Measurements from ENCODE around the gene SORCS2.
"Not testable (repeated sequence)": the region's sequence is repeated elsewhere in the genome, so short reads cannot be mapped to it uniquely, and the experiment has no call there.

SORCS2 gene

DNA sequence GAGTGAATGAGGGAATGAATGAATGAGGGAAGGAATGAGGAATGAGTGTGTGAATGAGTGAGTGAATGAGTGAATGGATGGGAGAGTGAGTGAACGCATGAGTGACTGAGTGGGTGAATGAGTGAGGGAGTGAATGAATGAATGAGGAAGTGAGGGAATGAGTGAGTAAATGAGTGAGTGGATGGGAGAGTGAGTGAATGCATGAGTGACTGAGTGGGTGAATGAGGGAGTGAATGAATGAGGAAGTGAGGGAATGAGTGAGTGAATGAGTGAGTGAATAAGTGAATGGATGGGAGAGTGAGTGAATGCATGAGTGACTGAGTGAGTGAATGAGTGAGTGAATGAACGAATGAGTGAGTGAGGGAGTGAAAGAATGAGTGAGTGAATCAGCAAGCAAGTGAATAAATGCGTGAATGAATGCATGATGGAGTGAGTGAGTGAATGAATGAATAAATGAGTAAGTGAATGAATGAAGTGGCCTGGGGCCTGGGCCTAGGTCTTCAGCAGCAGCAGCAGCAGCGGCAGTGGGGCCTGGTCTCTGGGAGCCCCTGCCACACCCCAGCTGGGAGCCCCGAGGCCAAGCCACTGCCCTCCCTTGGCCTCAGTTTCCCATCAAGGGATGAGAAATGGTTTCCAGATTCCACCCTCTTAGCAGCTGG is 258.6 kb downstream of the SORCS2 start:
- DNase-seq (ENCODE audit: low read depth), result no peak

DNA sequence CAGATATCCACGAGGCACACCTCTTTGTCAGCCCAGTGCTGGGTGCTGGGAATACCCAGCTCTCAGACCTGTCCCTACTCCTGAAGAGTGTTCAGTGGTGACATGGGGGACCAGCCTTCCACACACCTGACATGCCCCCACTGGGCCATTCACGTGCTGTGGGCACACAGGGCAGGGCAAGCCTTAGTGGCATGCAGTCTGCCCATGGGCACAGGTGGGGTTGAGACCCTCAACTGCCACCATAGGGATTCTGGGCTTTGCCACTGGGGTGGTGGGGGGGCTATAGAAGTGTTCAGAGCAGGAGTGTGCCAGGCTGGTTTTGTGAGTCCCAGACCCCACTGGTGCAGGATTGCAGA is 259.1 kb downstream of the SORCS2 start:
- no peak for DNase-seq (ENCODE audit: low read depth)

DNA sequence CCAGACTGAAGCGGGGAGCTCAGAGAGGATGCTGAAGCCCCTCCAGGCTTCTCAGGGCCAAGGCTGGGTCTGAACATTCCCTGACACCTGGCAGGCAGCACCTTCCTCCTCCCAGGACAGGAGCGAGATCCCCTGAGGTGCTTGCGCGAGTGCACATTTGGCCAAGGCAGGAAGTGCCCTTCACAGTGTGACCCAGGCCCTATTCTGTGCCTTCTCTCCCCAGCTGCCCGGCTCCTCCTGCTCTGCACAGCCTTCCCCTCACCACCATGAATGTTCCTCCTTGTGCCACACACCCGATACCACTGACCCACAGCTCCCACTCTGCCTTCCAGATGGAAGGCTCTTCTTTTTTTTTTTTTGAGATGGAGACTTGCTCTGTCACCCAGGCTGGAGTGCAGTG is 259.5 kb downstream of the SORCS2 start:
- DNase-seq (ENCODE audit: low read depth), result no peak

DNA sequence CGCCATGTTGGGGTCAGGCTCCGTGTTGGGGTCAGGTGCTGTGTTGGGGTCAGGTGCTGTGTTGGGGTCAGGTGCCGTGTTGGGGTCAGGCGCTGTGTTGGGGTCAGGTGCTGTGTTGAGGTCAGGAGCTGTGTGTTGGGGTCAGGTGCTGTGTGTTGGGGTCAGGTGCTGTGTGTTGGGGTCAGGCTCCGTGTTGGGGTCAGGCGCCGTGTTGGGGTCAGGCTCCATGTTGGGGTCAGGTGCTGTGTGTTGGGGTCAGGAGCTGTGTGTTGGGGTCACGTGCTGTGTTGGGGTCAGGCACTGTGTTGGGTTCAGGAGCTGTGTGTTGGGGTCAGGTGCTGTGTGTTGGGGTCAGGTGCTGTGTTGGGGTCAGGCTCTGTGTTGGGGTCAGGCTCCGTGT is 260.5 kb downstream of the SORCS2 start:
- not testable (repeated sequence) for DNase-seq (ENCODE audit: low read depth)

- no peak for DNase-seq (ENCODE audit: low read depth)
Measured at GRCh38 chr4:7457201-7458065, 265.1 kb downstream of the SORCS2 start.

DNA sequence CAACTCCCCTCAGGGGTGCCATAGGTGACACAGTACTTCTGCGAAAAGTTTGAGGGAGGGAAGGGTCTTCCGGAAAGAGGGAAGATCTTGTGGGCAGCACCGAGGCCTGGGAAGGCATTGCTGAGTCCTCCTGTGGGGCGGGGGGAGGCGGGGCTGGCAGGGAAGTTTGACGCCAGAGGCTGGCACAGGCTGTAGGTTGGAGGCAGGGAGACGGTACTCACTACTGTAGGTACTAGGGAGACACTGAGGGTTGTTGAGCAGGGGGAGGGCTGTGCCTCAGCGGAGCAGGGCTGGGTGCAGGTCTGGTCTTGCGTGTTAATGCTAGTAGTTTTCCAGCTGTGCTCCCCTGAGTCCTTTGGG is 265.7 kb downstream of the SORCS2 start:
- DNase-seq (ENCODE audit: low read depth), result no peak

DNA sequence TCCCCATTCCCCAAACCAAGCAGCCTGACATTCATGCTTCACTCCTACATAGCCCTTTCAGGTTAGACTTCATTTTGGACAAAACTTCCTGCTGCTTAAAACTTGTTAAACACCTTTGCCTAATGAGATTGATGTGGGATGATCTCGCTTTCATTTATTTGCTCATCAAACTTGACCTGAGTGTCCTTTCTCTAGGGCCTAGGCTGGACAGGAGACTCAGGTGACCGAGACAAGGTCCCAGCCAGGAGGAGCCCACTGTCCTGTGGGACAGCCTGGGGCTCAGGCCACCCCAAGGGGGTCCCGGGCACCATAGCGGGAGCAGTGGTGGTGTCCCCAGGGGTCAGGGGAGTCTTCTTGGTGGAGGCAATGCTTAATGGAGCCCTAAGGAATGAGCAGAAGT is 266.1 kb downstream of the SORCS2 start:
- no peak for DNase-seq (ENCODE audit: low read depth)

- DNase-seq (ENCODE audit: low read depth), result no peak
Measured at GRCh38 chr4:7459471-7459870, 267.1 kb downstream of the SORCS2 start.

DNA sequence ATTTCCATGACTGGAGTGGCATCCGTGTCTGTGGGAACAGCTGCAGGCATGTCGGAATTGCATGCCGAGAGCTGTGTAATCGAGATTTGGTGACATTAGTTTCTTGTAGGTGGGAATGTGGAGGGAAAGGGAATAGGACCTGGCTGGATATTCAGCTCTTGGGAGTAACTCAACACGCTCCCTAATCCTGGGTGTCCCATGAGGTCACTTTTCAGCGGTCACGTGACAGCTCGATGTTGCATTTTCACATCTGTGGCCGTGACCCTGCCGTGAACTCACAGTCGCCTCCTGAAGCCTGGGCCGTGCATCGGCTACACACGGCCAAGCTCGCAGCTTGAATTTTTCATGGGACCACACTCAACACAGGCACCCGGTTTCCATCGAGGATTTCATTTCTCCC is 268.2 kb downstream of the SORCS2 start:
- DNase-seq (ENCODE audit: low read depth), result no peak

- DNase-seq (ENCODE audit: low read depth), result no peak
Measured at GRCh38 chr4:7461230-7461629, 268.9 kb downstream of the SORCS2 start.

GRCh38 chr4:7462509-7462971 is 270.2 kb downstream of the SORCS2 start:
- no peak for DNase-seq (ENCODE audit: low read depth)

- no peak for DNase-seq (ENCODE audit: low read depth)
Measured at GRCh38 chr4:7463566-7464258, 271.4 kb downstream of the SORCS2 start.

DNA sequence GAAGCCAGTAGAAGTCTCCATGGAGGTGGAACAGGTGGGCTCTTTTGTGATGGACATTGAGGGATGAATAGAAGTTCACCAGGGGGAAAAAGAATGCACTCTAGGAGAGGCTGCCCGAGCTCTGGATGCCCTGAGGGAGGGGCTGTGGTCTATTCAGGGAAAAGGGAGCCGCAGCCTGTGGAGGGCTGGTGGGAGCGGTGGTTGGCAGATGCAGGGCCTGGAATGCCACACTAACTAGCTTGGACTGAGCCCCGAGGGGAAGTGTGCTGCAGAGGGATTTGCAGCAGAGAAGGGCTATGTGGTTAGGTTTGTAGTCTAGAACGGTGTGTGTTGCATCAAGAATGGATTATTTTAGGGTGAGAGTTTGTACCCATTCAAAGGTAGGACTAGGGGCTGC is 271.9 kb downstream of the SORCS2 start:
- DNase-seq (ENCODE audit: low read depth), result no peak

DNA sequence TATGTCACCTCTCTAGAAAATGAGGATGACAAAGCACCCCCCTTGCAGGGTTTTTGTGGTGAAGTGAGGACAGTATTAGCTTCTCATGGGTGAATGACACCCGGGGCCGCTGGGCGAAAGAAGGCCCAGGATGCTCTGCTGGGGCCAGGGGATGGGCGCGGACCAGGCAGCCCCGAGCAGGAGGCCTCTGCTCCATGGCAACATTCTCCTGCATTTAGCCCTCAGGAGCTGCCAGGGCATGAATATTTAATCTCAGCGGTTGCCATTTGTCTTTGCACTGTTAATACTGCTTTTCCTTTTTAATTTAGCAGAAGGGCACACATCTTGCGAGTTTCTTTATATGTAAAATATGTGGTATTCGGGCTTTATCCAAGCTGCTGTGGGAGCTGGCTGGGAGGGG is 272.7 kb downstream of the SORCS2 start:
- DNase-seq (ENCODE audit: low read depth), result no peak

DNA sequence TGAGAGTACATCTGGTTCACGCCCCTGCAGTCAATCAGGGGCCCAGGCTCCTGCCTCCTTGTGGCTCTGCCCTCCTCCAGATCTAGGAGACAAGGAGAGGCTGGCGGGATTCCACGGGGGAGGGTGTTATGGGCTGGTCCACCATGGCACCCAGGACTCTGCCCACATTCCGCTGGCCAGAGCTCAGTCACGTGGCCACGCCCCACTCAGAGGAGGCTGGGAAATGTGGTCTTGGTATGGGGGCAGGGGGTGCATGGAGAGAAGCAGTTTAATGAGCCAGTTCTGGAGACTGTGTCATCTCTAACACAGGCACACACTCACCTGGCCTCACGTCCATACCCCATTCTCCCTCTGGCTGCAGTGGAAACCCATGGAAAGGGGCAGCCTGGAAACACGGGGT is 273.9 kb downstream of the SORCS2 start:
- DNase-seq (ENCODE audit: low read depth), result no peak

DNA sequence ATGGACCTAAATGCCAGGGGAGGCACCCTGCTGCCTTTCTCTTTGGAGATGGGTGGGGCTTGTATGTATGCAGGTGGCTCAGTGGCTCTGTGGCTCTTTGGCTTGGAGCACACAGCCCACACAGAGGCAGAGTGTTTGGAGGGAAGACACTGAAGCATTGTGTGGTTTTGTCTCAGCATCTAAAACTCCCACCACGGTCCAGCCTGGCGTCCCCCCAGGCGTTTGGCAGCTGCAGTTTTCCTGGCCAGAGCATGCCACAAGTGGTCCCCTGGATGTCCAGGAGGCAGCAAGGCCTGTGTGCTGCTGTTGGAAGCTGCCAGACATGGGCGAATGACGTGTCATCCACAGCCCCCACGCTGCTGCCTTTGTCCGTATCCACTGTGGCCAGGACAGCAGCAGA is 274.6 kb downstream of the SORCS2 start:
- no peak for DNase-seq (ENCODE audit: low read depth)

DNA sequence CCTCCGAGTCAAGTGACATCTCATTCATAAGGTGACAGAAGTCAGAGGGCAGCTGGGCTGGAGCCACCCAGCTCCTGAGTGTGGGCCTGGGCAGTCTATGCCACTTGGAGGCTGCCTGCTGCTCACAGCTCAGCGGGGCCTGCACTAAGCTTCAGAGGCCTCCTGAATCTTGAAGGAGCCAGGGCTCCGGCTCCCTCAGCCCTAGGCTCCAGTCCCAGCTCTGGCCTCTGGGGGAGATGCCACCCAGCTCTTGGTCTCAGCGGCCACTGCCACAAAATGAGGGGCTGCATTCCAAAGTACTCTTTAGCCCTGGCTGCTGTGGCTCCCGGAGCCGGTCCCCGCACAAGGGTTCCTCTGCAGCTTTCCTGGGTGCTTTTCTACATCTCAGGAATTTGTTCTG is 275.1 kb downstream of the SORCS2 start:
- DNase-seq (ENCODE audit: low read depth), result no peak

DNA sequence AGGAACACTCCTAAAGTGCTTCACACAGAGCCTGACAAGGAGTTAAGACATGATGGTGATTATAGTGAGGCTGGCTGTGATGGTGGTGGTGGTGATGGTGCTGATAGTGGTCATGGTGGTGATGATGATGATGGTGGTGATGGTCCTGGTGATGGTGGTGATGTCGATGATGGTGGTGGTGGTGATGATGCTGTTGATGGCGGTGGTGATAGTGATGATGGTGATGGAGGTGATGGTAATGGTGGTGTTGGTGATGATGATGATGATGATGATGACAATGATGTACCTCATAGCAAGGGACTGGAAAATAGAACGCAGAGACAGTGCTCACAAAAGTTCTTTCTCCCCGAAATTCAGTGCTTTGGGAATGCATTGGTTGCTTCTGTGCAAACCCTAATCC is 276.7 kb downstream of the SORCS2 start:
- DNase-seq (ENCODE audit: low read depth), result no peak

DNA sequence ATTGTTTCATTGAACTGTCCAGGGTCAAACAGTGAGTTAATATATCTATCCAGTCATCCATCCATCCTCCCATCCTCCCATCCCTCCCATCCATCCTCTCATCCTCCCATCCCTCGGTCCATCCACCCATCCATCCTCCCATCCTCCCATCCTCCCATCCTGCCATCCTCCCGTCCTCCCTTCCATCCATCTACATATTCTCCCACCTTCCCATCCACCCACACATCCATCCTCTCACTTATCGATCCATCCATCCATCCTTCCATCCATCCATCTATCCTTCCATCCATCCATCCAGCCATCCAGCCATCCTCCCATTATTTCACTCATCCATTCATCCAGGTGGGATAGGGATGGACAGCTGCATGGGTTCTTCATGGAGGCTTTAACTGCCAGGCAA is 277.8 kb downstream of the SORCS2 start:
- DNase-seq (ENCODE audit: low read depth), result no peak

DNA sequence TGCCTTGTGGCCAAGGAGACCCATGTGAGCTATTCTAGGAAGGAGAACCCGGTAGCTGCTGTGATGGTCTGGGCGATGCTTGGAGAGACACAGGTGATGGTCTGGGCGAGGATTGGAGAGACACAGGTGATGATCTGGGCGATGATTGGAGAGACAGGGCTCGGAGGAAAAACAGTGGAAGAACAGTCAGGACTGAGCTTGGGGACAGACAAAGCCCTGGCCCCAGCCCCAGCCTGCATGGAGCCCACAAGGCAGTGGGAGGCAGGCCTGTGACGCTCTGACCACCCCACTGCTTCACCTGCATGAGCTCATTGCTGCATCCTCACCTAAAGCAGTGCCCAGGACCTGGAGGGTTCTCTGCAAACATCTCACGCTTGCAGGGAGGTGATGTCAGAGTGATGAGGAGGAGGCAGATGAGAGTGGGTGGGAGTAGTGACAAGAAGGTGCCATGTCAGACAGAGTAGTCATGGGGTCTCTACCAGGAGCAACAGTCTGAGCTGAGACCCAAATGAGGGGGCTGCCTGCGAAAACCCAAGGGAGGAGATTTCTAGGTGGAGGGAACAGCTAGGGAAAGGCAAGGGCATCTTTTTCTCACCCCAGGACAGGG is 278.3 kb downstream of the SORCS2 start:
- no peak for DNase-seq (ENCODE audit: low read depth)

DNA sequence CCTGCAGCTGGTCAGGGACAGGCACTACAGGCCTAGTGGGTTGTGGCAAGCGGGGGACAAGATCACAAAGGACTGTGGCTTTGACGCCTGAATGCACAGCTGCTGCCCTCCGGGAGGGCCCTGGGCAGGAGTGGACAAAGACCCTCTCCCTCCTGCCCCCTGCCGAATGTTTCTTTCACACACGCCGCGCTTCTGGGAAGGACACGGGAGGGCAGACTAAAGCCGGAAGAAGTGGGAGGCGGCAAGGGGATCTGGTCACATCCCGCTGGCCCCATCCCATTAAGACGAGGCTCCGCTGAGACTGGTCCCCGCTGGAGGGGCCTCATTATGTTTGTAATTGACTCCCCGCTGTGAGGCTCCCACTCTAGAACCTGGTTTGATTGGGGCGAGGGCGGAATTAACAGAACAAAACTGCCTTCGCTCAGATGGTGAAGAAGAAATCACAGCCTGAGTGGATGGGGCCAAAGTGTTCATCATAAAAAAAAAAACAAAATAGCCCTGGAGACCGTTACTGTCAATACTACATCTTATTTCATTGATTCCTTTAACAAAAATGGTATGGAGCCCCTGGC is 280.2 kb downstream of the SORCS2 start:
- no peak for DNase-seq (ENCODE audit: low read depth)

GRCh38 chr4:7473081-7473480 is 280.7 kb downstream of the SORCS2 start:
- DNase-seq (ENCODE audit: low read depth), result no peak
